Measurements from ENCODE around the gene HIPK2.
"Not testable (repeated sequence)": the region's sequence is repeated elsewhere in the genome, so short reads cannot be mapped to it uniquely, and the experiment has no call there.

Gene HIPK2

GRCh38 chr7:139617074-139617473 lies 160.7 kb downstream of the HIPK2 start:
- no peak for DNase-seq

DNA sequence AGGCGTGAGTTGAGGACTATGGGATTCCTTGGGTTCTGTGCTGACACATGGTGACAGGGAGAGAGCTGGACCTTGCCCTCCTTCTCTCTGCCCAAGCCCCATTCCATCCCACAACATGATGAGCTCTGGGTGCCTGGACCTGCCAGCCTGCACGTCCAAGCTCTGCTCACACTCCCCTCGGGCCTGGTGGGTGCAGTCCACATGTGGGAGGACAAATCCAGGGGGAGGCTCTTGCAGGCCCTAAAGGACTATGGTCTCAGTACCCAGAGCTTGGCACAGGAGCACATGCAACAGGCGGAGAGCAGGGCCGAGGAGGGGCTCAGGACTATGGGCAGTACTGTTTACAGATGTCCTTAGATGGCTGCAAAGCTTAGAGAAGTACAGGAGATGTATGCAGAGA lies 162.9 kb downstream of the HIPK2 start:
- DNase-seq, result no peak

DNA sequence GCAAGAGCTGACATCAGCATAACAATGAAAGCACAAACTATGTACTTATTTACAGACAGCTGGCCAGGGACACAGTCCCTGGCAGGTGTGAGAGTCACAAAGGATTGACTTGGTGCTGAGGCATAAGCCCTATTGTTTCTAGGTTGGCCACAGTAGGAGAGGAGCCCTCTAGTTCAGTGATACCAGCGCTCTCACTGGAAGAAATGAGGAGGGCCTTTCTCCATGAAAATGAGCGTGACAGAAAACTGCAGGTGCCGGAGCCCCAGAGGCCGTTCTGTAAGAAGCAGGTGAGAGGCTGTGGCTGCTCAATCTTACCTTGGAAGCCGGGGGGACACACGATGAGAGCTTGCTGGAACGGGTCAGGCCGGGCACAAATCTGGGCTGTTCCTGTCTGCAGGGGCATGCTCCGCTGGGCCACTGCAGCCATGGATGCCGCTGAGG lies 163.8 kb downstream of the HIPK2 start:
- DNase-seq, result no peak

- not testable (repeated sequence) for DNase-seq
Measured at GRCh38 chr7:139611556-139611955, 166.2 kb downstream of the HIPK2 start.

DNA sequence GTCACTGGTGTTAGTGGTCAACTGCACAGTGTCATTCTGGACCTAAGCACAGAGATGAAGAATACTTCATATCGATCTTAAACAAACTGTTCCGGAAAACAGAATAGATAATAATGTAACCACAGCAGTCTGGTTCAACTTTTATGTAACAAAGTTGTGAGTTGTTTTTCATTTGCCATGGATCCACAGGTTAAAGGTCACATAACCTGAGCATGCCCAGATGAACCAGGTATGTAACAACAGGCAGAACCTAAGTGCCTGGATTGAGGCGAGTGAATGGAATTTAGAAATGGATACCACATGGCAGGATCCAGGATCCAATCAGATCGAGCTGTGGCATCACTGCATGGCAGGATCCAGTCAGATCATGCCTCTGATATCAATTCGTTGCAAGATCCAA lies 167.2 kb downstream of the HIPK2 start:
- no peak for DNase-seq

GRCh38 chr7:139603896-139604295 lies 173.9 kb downstream of the HIPK2 start:
- DNase-seq, result no peak

- DNase-seq, result no peak
Measured at GRCh38 chr7:139603282-139603681, 174.5 kb downstream of the HIPK2 start.

DNA sequence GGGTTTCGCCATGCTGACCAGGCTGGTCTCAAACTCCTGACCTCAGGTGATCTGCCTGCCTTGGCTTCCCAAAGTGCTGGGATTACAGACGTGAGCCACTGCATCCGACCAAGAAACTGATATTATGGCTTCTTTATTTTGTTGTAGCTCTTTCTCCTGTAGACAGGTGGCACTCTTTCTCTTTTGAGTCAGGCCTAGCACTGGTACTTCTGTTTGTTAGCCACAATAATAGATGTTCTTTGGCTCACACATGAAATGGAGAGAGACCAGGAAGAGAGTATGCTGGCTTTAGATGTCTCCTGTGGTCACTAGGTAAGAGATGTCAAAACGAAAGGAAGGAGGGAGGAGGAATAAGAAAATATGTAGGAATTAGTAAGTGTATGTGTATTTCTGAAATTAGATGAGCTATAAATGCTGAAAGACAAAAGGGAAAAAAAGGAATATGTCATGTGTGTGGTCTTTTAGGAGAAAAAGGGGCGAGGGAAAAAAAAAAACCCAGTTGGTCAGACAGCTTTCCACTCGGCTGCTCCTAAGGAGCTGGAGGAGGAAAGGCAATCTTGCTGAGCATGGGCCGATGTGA lies 175.6 kb downstream of the HIPK2 start:
- peak in 1 of 5 donors; percentile 28 for DNase-seq

GRCh38 chr7:139601176-139601575 lies 176.6 kb downstream of the HIPK2 start:
- no peak for DNase-seq

- no peak for DNase-seq
Measured at GRCh38 chr7:139600306-139600705, 177.5 kb downstream of the HIPK2 start.

DNA sequence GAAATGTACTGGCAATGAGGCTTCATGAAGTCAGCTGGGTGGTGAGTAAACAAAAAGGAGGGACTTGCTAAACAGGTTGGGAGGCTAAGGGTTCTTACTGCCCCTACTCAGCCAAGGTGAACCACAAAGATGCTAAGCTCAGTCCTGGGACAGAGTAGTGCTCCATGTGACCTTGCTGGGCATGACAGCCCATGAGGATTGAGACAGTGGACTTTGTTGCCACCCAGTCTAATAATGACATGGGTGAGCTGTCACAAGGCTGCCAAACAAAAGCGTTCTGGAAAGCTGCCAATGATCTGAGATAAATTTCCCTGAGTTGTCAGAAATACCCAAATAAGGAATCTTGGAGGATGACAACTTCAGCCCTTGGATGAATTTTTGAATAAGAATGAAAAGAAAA lies 179.2 kb downstream of the HIPK2 start:
- no peak for DNase-seq

- no peak for DNase-seq
Measured at GRCh38 chr7:139597028-139597427, 180.8 kb downstream of the HIPK2 start.

DNA sequence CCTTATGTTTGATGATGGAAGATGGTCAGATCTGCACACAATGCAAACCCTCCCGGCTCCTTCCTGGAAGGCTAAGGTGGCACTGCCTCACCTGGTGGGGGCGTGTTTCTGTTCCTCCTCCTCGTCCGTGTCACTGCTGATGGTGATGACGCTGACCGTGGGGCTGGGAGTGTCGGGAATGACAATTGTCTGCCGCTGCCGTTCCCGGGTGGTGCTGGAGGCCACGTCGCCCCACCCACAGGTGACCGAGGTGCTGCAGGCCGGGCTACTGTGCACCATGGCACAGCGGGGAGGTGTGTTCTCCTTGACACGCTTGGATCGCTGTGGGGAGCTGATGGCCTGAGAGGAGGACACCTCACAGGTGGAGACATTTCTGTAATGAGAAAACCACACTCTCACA lies 181.2 kb downstream of the HIPK2 start:
- no peak for DNase-seq

- DNase-seq, result no peak
Measured at GRCh38 chr7:139595806-139596205, 182.0 kb downstream of the HIPK2 start.

DNA sequence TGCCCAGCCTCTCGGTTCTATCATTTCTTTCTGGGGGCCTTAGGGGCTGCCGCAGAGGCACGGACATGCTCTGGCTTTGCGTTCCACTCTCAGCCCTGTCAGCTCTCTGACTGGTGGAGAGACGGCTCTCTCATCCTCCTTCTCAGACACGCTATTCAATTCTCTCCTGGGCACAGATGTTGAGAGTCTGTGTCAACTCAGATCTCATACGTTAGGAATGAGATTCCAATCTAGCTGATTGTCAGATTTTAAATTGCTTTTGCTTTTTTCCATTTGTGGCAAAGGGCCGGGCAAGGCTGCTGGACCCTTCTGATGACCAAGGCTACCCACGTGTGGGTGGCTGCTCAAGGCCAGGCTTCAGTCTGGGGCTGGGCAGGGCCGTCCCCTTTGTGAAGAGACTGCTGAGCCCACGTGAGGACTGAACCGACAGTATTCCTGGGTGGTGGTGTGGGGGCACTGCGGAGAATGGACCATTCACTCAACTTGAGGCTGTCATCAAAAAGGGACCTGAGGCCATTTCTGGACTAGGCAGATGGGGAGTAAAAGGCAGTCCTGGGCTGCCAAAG lies 182.8 kb downstream of the HIPK2 start:
- DNase-seq, result no peak

DNA sequence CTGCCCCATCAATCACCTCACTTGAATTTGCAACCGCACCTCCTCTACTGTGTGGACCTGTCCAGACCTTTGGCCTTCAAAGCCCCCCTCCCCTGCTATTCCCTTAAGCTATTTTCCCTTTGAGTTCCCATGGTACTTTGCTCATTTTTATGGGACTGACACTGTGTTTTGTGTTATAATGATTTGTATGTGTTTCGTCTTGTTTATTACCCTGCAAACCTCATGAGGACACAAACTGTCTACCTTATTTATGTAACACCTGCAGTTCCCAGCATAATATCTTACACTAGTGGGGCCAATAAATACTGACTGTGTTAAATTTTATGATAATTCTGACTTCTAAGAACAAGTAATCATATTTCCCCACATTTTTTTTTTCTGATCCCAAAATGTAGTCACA lies 183.7 kb downstream of the HIPK2 start:
- no peak for DNase-seq

DNA sequence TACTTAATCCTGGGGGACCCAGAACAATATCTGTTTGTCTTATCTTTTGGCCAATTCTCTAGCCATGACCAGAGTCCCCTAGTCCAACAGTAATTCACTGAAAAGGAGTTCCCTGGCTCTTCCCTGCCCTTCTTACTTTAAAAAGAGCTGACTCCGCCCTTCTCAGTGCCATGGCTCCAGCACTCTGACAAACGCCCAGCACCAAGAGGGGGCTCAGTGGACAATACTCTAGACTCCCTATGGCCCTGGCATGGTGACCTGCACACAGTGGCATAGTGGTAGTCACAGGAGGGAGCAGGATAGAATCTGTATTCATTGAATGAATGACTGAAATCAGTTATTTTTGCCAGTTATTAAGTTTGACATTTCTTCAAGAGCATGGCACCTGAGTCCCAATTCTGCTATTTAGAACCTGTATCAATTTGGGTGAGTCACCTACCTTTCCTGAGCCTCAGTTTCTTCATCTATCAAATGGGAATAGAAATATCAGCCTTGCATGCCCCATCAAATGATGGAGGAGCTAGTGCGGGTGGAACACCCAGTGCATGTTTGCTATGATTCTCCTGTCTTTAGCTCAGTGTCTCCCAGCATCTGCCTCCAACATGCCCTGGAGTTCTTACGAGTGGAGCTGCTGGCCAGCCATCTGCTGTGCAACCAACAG lies 184.9 kb downstream of the HIPK2 start:
- DNase-seq, result no peak

GRCh38 chr7:139591550-139592195 lies 186.1 kb downstream of the HIPK2 start:
- DNase-seq, result no peak

GRCh38 chr7:139589474-139589873 lies 188.3 kb downstream of the HIPK2 start:
- no peak for DNase-seq

GRCh38 chr7:139588632-139589031 lies 189.2 kb downstream of the HIPK2 start:
- no peak for DNase-seq

GRCh38 chr7:139587535-139587934 lies 190.3 kb downstream of the HIPK2 start:
- DNase-seq, result no peak

GRCh38 chr7:139586286-139586685 lies 191.5 kb downstream of the HIPK2 start:
- no peak for DNase-seq

GRCh38 chr7:139585042-139585441 lies 192.8 kb downstream of the HIPK2 start:
- no peak for DNase-seq

Data from T-helper 1 cell (primary cell).